HUDEP-2 (cell line): ENCODE measurements around the gene DNM1L.

Experiments
- DNase-seq, 76 experiments: peaks; one replicate each; lab custom pipeline; 2025; ENCODE audit not compliant: unreplicated experiment in 76 of 76; lab: John Stamatoyannopoulos, UW

The DNM1L gene

GRCh38 chr12:32679091-32679919, at the start of gene DNM1L:
TSS of gene DNM1L (plus strand) at chr12:32679301. CDS start at chr12:32679364, 63 bp downstream.
- peak in 75 of 76 experiments; percentile 44 to 92 (median 85) for DNase-seq

- no peak for DNase-seq
These were observed 37.7 kb upstream of the DNM1L start for GRCh38 chr12:32641287-32641901.

- DNase-seq: peak in 31 of 76 experiments; percentile 4 to 75 (median 41)
These were observed 34.7 kb upstream of the DNM1L start for GRCh38 chr12:32644431-32644830.

GRCh38 chr12:32647275-32647674, 31.8 kb upstream of the DNM1L start:
- no peak for DNase-seq

GRCh38 chr12:32650508-32650907, 28.6 kb upstream of the DNM1L start:
- DNase-seq: no peak

GRCh38 chr12:32651151-32651955, 27.7 kb upstream of the DNM1L start:
- no peak for DNase-seq

- no peak for DNase-seq
These were observed 27.2 kb upstream of the DNM1L start for GRCh38 chr12:32651956-32652210.

- no peak for DNase-seq
These were observed 19.1 kb upstream of the DNM1L start for GRCh38 chr12:32659908-32660440.

GRCh38 chr12:32661706-32662105, 17.4 kb upstream of the DNM1L start:
- no peak for DNase-seq

- no peak for DNase-seq
These were observed 16.4 kb upstream of the DNM1L start for GRCh38 chr12:32662665-32663064.

GRCh38 chr12:32666018-32666417, 13.1 kb upstream of the DNM1L start:
- DNase-seq: no peak

GRCh38 chr12:32669584-32669983, 9.5 kb upstream of the DNM1L start:
- no peak for DNase-seq

GRCh38 chr12:32671930-32672780, 6.9 kb upstream of the DNM1L start:
- peak in 18 of 76 experiments; percentile 1 to 38 (median 16) for DNase-seq

GRCh38 chr12:32679920-32680237, 778 bp downstream of the DNM1L start:
- DNase-seq: peak in 2 of 76 experiments; percentile 48 to 62

GRCh38 chr12:32680787-32681186, 1.7 kb downstream of the DNM1L start:
- no peak for DNase-seq

GRCh38 chr12:32681272-32681671, 2.2 kb downstream of the DNM1L start:
- DNase-seq: no peak

- DNase-seq: no peak
These were observed 7.2 kb downstream of the DNM1L start for GRCh38 chr12:32686340-32686739.

- no peak for DNase-seq
These were observed 9.7 kb downstream of the DNM1L start for GRCh38 chr12:32688786-32689185.

- no peak for DNase-seq
These were observed 11.8 kb downstream of the DNM1L start for GRCh38 chr12:32690927-32691326.

- no peak for DNase-seq
These were observed 13.3 kb downstream of the DNM1L start for GRCh38 chr12:32692358-32692757.
